Subcutaneous abdominal adipose tissue (tissue), 5 donors: Measurements from ENCODE around the gene BUD23.
"Not testable (repeated sequence)": the region's sequence is repeated elsewhere in the genome, so short reads cannot be mapped to it uniquely, and the experiment has no call there.

ENCODE experiments used
- H3K27ac ChIP-seq: one replicate; pipeline ENCODE4 v1.7.0; 2013; ENCODE audit warnings: low read depth, mild to moderate bottlenecking, inconsistent platforms, low read length, moderate library complexity
- H3K27me3 ChIP-seq, 5 donors: one replicate each; pipeline ENCODE4 v1.7.0; 2013; ENCODE audit warnings: low read length in 5 of 5, inconsistent platforms in 1 of 5; ENCODE audit not compliant: control insufficient read depth in 5 of 5, insufficient read depth in 4 of 5
- H3K36me3 ChIP-seq, 5 donors: one replicate each; pipeline ENCODE4 v1.7.0; 2013; ENCODE audit warnings: low read length in 5 of 5; ENCODE audit not compliant: control insufficient read depth in 5 of 5, insufficient read depth in 5 of 5
- H3K4me1 ChIP-seq, 5 donors: one replicate each; pipeline ENCODE4 v1.7.0; 2013; ENCODE audit warnings: low read length in 5 of 5, mild to moderate bottlenecking in 3 of 5, moderate library complexity in 1 of 5; ENCODE audit not compliant: control insufficient read depth in 5 of 5, insufficient read depth in 5 of 5
- H3K4me3 ChIP-seq, 5 donors: one replicate each; pipeline ENCODE4 v1.7.0; 2013; ENCODE audit warnings: low read length in 5 of 5, low read depth in 1 of 5
- H3K9ac ChIP-seq, 5 donors: one replicate each; pipeline ENCODE4 v1.7.0; 2013; ENCODE audit warnings: low read length in 5 of 5, mild to moderate bottlenecking in 4 of 5, moderate library complexity in 3 of 5
- H3K9me3 ChIP-seq, 5 donors: one replicate each; pipeline ENCODE4 v1.7.0; 2013; ENCODE audit warnings: low read length in 5 of 5; ENCODE audit not compliant: control insufficient read depth in 5 of 5
- donor health status: healthy.
- donor health status: healthy.
- donor health status: healthy.
- donor health status: healthy.
- donor health status: healthy.

The BUD23 gene

DNA sequence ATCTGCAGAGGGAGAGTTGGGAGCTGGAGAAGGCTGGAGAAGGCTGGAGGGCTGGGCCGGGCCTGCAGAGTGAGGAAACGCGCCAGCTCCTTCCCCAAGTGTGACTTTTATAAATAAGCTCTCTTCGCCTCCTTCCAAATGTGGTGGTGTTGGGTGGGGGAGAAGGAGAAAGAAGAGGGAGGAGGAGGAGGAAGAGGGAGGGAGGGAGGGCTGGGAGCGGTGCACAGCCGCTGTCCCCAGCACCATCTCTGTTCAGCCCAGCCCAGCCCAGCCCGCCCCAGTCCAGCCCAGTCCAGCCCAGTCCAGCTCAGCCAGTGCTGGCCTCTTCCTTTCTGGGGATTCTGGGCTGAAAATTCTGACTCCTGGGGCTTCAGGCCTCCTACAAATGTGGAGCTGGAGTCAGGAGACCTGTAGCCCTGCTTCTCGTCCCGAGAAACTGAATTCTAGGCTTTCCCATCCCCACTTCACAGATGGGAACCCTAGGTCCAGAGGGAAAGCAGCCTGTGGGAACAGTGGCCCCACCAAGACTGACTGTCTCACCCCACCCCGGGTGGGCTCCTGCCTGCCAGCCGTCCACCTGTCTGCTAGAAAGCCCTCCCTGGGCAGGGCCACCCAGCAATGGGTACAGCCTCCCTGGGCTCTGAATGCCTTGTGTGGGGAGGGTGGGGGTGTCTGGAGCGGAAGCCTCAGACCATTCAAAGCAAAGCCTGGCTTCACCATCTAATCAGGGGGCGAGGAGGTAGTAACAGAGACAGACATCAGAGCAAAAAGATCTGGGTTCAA, 33.8 kb downstream of the BUD23 start:
- H3K4me1 ChIP-seq, result peaks cover 5 to 54% (median 35%) of the 10 kb centered on the region in 5 donors
- H3K9me3 ChIP-seq, result no peaks in the 10 kb centered on the region
- peaks cover 0 to 4% (median 0%) of the 10 kb centered on the region in 5 donors for H3K36me3 ChIP-seq
- peak overlapping the region in 1 of 5 donors; percentile 35 for H3K9ac ChIP-seq
- H3K4me3 ChIP-seq, result no peak overlapping the region
- H3K27me3 ChIP-seq, result no peaks in the 10 kb centered on the region
- H3K27ac ChIP-seq, result no peak overlapping the region

DNA sequence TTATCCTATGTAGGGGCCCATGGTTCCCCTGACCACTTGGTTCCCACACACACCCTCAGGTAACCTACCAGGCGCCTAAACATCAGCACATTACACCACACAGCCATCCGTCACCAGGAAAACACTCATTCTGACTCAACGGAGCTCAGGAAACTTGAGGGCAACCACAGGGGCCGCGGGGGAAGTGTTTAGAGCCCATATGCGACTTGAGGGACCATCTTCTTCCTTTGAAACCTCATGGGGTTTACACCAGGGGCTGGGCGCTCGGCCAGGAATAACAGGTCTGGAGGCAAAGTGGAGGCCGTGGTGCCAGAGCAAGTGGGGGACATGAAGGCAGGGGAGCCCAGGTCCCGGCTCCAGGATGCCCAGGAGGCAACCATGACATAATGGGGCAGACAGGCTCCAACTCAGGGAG, 34.6 kb downstream of the BUD23 start:
- H3K9ac ChIP-seq, result peak overlapping the region in 2 of 5 donors; percentile 30 to 80
- H3K27me3 ChIP-seq, result no peaks in the 10 kb centered on the region
- no peaks in the 10 kb centered on the region for H3K9me3 ChIP-seq
- H3K4me3 ChIP-seq, result peak overlapping the region in 2 of 5 donors; percentile 69 to 77
- H3K27ac ChIP-seq, result no peak overlapping the region
- peaks cover 5 to 54% (median 35%) of the 10 kb centered on the region in 5 donors for H3K4me1 ChIP-seq
- H3K36me3 ChIP-seq, result peaks cover 0 to 4% (median 0%) of the 10 kb centered on the region in 5 donors

DNA sequence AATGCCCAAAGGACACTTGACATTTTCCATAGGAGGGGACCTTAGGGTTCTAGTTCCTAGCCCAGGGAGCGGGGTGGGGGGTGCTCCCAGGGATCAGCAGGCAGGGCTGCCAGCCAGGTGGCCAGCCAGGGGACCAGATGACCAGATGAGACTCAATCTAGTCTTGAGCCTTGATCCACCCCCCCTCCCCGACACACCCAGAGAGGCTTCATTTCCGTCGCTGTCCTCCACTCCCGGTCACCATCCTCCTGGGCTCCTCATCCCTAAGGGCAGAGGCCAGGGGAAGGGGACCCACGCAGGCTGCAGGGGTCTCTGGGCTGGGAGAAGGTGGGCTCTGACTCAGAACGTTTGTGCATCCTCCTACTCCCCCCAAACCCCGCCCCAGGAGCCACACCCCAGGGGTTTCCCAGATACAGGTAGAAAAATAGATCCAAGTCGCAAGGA, 35.1 kb downstream of the BUD23 start:
- Histone ChIP-seq H3K27ac (no peak overlapping the region), H3K27me3 (no peaks in the 10 kb centered on the region), H3K4me1 (peaks cover 5 to 54% (median 35%) of the 10 kb centered on the region in 5 donors), H3K9ac (peak overlapping the region in 3 of 5 donors; percentile 60 to 80 (median 73)), H3K9me3 (no peaks in the 10 kb centered on the region), H3K36me3 (peaks cover 0 to 4% (median 0%) of the 10 kb centered on the region in 5 donors), H3K4me3 (peak overlapping the region in 4 of 5 donors; percentile 67 to 77 (median 73))

DNA sequence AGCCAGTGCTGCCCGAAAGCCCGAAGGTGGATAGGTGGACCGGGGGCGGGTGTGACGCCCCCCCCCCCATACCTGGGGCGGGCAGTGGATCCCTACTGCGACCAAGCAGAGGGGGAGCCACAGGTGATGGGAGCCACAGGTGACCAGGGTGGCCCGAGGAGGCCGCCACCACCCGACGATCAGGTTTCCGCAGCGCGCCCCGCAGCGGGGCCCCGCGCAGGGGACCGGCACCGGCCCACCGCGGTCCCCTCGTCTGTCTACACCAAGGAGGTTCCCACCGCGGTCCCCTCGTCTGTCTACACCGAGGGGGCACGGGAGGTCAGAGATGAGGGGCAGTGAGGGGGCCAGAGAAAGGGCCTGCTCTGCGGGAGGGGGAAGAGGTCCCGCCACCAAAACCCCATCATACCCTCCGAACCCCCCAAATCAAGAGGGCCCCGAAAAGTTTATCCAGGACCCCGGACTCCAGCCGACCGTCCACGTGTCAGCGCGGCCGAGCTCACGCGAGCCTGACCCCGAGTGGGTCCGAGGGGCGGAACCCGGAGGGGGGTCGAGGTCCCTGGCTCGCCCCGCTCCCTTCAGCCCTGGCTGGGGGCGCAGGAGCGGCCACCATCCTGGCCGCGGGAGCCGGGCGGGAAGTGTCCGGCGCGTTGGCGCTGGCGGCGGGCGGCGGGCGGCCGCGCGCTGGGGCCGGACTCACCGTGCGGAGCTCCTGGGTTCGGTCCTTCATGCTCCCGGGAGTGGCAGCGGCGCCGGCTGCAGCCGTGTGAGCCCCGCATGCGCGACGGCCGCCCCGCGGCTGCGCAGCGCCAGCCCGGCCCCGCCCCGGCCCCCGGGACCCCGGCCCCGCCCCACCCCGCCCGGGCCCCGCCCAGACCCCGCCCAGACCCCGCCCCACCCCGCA, 35.8 kb downstream of the BUD23 start, which contains the start of gene STX1A:
TSS of gene STX1A (minus strand) at position 765 of the 901 bp plus-strand sequence. CDS start at position 727, 38 bp downstream.
- peak within 1 kb of the TSS in 4 of 5 donors; percentile 60 to 80 (median 74) for H3K9ac ChIP-seq
- no peaks in the 10 kb centered on the region for H3K27me3 ChIP-seq
- H3K9me3 ChIP-seq, result no peaks in the 10 kb centered on the region
- peak within 1 kb of the TSS; percentile 35 to 77 (median 69) for H3K4me3 ChIP-seq
- H3K27ac ChIP-seq, result no peak within 1 kb of the TSS
- peaks cover 5 to 54% (median 35%) of the 10 kb centered on the region in 5 donors for H3K4me1 ChIP-seq
- peaks cover 0 to 4% (median 0%) of the 10 kb centered on the region in 5 donors for H3K36me3 ChIP-seq

DNA sequence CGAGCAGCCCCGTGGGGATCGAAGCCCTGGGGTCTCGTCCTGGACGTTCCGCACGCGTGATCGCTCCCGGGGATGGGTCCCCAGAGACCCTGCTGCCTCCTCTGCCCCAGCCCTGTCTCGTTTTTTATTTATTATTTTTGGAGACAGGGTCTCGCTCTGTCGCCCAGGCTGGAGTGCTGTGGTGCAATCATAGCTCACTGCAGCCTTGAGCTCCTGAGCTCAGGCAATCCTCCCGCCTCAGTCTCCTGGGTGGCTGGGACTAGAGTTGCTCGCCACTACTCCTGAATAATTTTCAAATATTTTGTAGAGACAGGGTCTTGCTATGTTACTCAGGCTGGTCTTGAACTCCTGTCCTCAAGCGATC, 36.4 kb downstream of the BUD23 start:
- Histone ChIP-seq H3K36me3 (peaks cover 0 to 4% (median 0%) of the 10 kb centered on the region in 5 donors), H3K27ac (no peak overlapping the region), H3K4me1 (peaks cover 5 to 54% (median 35%) of the 10 kb centered on the region in 5 donors), H3K4me3 (peak overlapping the region in 4 of 5 donors; percentile 36 to 61 (median 47)), H3K27me3 (no peaks in the 10 kb centered on the region), H3K9ac (no peak overlapping the region), H3K9me3 (no peaks in the 10 kb centered on the region)

DNA sequence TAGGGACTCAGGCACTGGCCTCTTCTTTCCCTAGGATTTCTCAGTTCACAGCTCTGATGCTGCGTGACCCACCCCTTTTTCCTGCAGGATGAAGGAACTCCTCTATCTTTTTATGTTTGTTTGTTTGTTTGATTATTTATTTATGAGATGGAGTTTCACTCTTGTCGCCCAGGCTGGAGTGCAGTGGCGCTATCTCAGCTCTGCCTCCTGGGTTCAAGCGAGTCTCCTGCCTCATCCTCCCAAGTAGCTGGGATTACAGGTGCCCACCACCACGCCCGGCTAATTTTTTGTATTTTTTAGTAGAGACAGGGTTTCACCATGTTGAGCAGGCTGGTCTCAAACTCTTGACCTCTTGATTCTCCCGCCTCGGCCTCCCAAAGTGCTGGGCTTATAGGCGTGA, 37.0 kb downstream of the BUD23 start:
- H3K27ac ChIP-seq, H3K9me3 ChIP-seq, H3K27me3 ChIP-seq, H3K4me3 ChIP-seq, H3K36me3 ChIP-seq, H3K9ac ChIP-seq: not testable (repeated sequence)
- peaks cover 5 to 52% (median 35%) of the 10 kb centered on the region in 5 donors for H3K4me1 ChIP-seq

DNA sequence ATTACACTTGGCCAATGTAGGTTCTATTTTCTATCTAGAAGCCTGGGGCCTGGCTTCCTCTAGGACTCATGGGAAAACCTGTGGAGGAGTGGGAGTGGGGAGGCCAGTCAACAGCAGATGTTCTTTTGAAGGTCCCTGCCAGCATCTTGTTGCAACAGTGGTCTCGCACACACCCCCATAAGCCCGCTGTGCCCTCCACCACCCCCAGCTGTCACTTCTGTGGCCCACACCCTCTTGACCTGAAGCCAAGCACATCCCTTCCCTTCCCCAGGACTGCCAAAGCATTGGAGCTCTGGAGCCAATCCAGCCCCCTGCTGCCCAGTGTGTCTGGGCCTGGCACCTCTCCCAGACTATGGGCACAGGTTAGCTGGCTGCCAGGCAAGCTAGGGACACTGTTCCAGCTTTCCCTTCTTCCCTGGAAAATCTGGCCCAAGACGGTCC, 38.0 kb downstream of the BUD23 start:
- peak overlapping the region; percentile 23 for H3K27ac ChIP-seq

DNA sequence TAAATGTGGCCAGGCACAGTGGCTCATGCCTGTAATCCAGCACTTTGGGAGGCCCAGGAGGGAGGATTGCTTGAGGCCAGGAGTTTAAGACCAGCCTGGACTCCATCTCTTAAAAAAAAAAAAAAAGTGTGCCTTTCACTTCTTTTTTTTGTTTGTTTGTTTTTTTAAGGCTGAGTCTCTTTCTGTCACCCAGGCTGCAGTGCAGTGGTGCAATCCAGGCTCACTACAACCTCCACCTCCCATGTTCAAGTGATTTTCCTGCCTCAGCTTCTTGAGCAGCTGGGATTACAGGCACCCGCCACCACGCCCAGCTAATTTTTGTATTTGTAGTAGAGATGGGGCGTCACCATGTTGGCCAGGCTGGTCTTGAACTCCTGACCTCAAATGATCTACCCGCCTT, 38.8 kb downstream of the BUD23 start:
- H3K27ac ChIP-seq, H3K9ac ChIP-seq, H3K4me3 ChIP-seq, H3K27me3 ChIP-seq, H3K9me3 ChIP-seq, H3K36me3 ChIP-seq: not testable (repeated sequence)
- H3K4me1 ChIP-seq, result peaks cover 2 to 36% (median 25%) of the 10 kb centered on the region in 5 donors

More for the DNA sequence above, 38.0 kb downstream of the BUD23 start:
- H3K36me3 ChIP-seq, result no peaks in the 10 kb centered on the region
- peaks cover 4 to 43% (median 31%) of the 10 kb centered on the region in 5 donors for H3K4me1 ChIP-seq
- no peaks in the 10 kb centered on the region for H3K27me3 ChIP-seq
- H3K4me3 ChIP-seq, result no peak overlapping the region
- no peak overlapping the region for H3K9ac ChIP-seq
- H3K9me3 ChIP-seq, result no peaks in the 10 kb centered on the region

DNA sequence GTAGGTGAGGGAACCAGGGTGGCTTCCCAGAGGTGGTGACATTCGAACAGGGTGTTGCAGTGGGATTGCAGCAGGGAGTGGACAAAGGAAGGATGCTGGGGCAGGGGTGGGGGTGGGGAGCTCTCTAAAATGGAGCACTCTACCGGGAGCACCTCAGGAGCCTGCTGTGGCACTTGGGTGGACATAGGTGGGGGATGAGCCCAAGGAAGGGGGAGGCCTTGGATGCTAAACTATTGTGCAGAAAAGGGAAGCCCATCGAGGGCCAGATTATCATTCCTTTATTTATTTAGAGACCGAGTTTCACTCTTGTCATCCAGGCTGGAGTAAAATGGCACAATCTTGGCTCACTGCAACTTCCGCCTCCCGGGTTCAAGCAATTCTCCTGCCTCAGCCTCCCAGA, 39.4 kb downstream of the BUD23 start:
- Histone ChIP-seq H3K27me3 (peaks cover 0 to 5% (median 0%) of the 10 kb centered on the region in 5 donors), H3K36me3 (no peaks in the 10 kb centered on the region), H3K4me1 (peaks cover 2 to 30% (median 21%) of the 10 kb centered on the region in 5 donors), H3K9ac (no peak overlapping the region), H3K27ac (no peak overlapping the region), H3K9me3 (no peaks in the 10 kb centered on the region), H3K4me3 (no peak overlapping the region)
